A549 (cell line): ENCODE measurements around the gene MXI1. TPM values are rescaled to one million over a fixed set of nuclear protein-coding genes. Genes with fewer than 3 reads are reported as not detected.

Experiments
- ATAC-seq, 2 experiments: fragments of 200-7000 bp in 1 of 2; fragments of >200 bp in 1 of 2; cut with Nextera tagmentation in 1 of 2; cut with Tn5 transposase in 1 of 2; 3 replicates each; pipeline versions ENCODE4 v1.8.0 to v1.9.1; 2018 to 2020; ENCODE audit warnings: mild to moderate bottlenecking in 1 of 2, moderate library complexity in 1 of 2
- CTCF ChIA-PET: fragments of 300-600 bp; sonication (Branson Sonifier 250); formaldehyde crosslinking; extraction: SDS; loops from one replicate; lab custom pipeline; 2021; ENCODE audit warnings: antibody characterized with exemption, inconsistent platforms; lab: Yijun Ruan, JAX
- POLR2A ChIA-PET: fragments of 350-600 bp; formaldehyde crosslinking; extraction: SDS; loops from one replicate; lab custom pipeline; 2021; ENCODE audit warnings: antibody characterized with exemption, inconsistent platforms; lab: Yijun Ruan, JAX
- DNase-seq, 2 experiments: peaks; one replicate each; pipeline versions ENCODE4 v3.0.0 to v3.0.0-alpha.2; 2011 to 2016; ENCODE audit warnings: low read depth in 1 of 2, low spot score in 1 of 2
- FAIRE-seq: peaks from 2 replicates; lab custom pipeline; 2011; peaks lifted over from hg19 to GRCh38; lab: Jason Lieb, UNC
- H3K27ac ChIP-seq, 2 experiments: fragments of >200 bp; sonication (Bioruptor Twin); formaldehyde crosslinking; 3 replicates each; pipeline ENCODE4 v1.5.1; 2016 to 2017
- H3K4me1 ChIP-seq: fragments of >200 bp; sonication (Bioruptor Twin); formaldehyde crosslinking; 3 replicates; pipeline ENCODE4 v1.6.1; 2016
- H3K4me2 ChIP-seq: fragments of >200 bp; sonication (Bioruptor Twin); formaldehyde crosslinking; 3 replicates; pipeline ENCODE4 v1.6.1; 2016
- H3K4me3 ChIP-seq: fragments of >200 bp; sonication (Bioruptor Twin); formaldehyde crosslinking; 3 replicates; pipeline ENCODE4 v1.5.1; 2016
- H3K9me3 ChIP-seq: fragments of >200 bp; sonication (Bioruptor Twin); formaldehyde crosslinking; 3 replicates; pipeline ENCODE4 v1.6.1; 2016
- BHLHE40 ChIP-seq: IDR thresholded peaks from 2 replicates; pipeline ENCODE4 v1.6.1; 2012; ENCODE audit warnings: low read depth, low read length, inconsistent platforms
- CBX2 ChIP-seq: fragments of 200-600 bp; sonication (generic); IDR thresholded peaks from 2 replicates; pipeline ENCODE4 v1.6.1; 2016; ENCODE audit warnings: low read depth, mild to moderate bottlenecking, borderline replicate concordance
- EHMT2 ChIP-seq: fragments of 200-600 bp; sonication (generic); IDR thresholded peaks from 2 replicates; pipeline ENCODE4 v1.6.1; 2016; ENCODE audit warnings: antibody characterized with exemption, low read depth, mild to moderate bottlenecking, moderate library complexity
- EP300 ChIP-seq, 2 experiments: fragments of >200 bp; sonication (Bioruptor Twin); formaldehyde crosslinking; IDR thresholded peaks; 2 replicates in 1 of 2; 3 replicates in 1 of 2; pipeline ENCODE4 v1.6.1; 2016 to 2017
- HES2 ChIP-seq: fragments of >200 bp; sonication (Bioruptor Twin); formaldehyde crosslinking; IDR thresholded peaks from 2 replicates; pipeline ENCODE4 v1.6.1; 2016
- JUN ChIP-seq, 2 experiments: fragments of >200 bp; sonication (Bioruptor Twin); formaldehyde crosslinking; IDR thresholded peaks; 2 replicates in 1 of 2; 3 replicates in 1 of 2; pipeline ENCODE4 v1.6.1; 2016 to 2017
- MAFK ChIP-seq: fragments of 450-650 bp; IDR thresholded peaks from 2 replicates; pipeline ENCODE4 v1.6.1; 2014; ENCODE audit not compliant: partially characterized antibody
- MAZ ChIP-seq: fragments of 150-350 bp; IDR thresholded peaks from 2 replicates; pipeline ENCODE4 v1.6.1; 2014; ENCODE audit warnings: antibody characterized with exemption, low read depth, low read length, borderline replicate concordance
- RAD21 ChIP-seq, 2 experiments: fragments of >200 bp in 1 of 2; sonication (Bioruptor Twin) in 1 of 2; formaldehyde crosslinking in 1 of 2; IDR thresholded peaks in 1 of 2; conservative IDR thresholded peaks in 1 of 2; 2 replicates in 1 of 2; 3 replicates in 1 of 2; pipeline ENCODE4 v1.6.1; 2012 to 2018; ENCODE audit warnings: inconsistent platforms in 1 of 2
- RFX5 ChIP-seq: fragments of 450-650 bp; IDR thresholded peaks from 2 replicates; pipeline ENCODE4 v1.7.1; 2014; ENCODE audit warnings: antibody characterized with exemption, mild to moderate bottlenecking, moderate library complexity
- SMC3 ChIP-seq: fragments of >200 bp; sonication (Bioruptor Twin); formaldehyde crosslinking; IDR thresholded peaks from 3 replicates; pipeline ENCODE4 v1.6.1; 2018; ENCODE audit warnings: inconsistent platforms
- SREBF2 ChIP-seq: fragments of 450-650 bp; IDR thresholded peaks from 2 replicates; pipeline ENCODE4 v1.6.1; 2014; ENCODE audit warnings: mild to moderate bottlenecking, moderate library complexity
- ZC3H11A ChIP-seq: fragments of 450-650 bp; IDR thresholded peaks from 2 replicates; pipeline ENCODE4 v1.6.1; 2014; ENCODE audit warnings: antibody characterized with exemption, mild to moderate bottlenecking
- ZFP36 ChIP-seq: fragments of 450-650 bp; IDR thresholded peaks from 2 replicates; pipeline ENCODE4 v1.6.1; 2014; ENCODE audit warnings: borderline replicate concordance; ENCODE audit not compliant: partially characterized antibody
- WGBS: methylation state at CpG from one replicate; pipeline ENCODE4 v1.1.6; 2017; ENCODE audit errors: missing lambda C conversion rate; 5-methylcytosine and 5-hydroxymethylcytosine counted together
- polyA plus RNA-seq, 4 experiments: library from polyadenylated mRNA; depleted of rRNA in 3 of 4; stranded (reverse); fragments of >200 nt; fragmentation: RNase III in 1 of 4; extraction: RNeasy Plus Mini Kit Qiagen cat#74134 plus additional on column Dnase treatment in 1 of 4; gene quantifications; 2 replicates in 3 of 4; 3 replicates in 1 of 4; pipeline ENCODE4 v1.2.3, GENCODE V29; 2011 to 2017
- TF ChIP-seq, protein P1 (sequence below): fragments of >200 bp; sonication (Bioruptor Twin); formaldehyde crosslinking; IDR thresholded peaks from 3 replicates; pipeline ENCODE4 v1.6.1; 2016
- TF ChIP-seq, protein P2 (sequence below): fragments of 450-650 bp; IDR thresholded peaks from 2 replicates; pipeline ENCODE4 v1.6.1; 2014; ENCODE audit warnings: antibody characterized with exemption
- TF ChIP-seq, protein P3 (sequence below): fragments of 250-450 bp; sonication (Bioruptor Pico); IDR thresholded peaks from 2 replicates; pipeline ENCODE4 v1.5.0; 2020; ENCODE audit warnings: low read depth, mild to moderate bottlenecking, moderate library complexity
- TF ChIP-seq, protein P4 (sequence below): fragments of >200 bp; sonication (Bioruptor Twin); formaldehyde crosslinking; IDR thresholded peaks from 3 replicates; pipeline ENCODE4 v1.5.1; 2016

Gene MXI1
- polyA plus RNA-seq, 2 of the 4 experiments (the other 2 are of a cell fraction) = 7.1 to 15.7 TPM

- no peak for TF ChIP-seq RFX5
- TF ChIP-seq BHLHE40 = no peak
- TF ChIP-seq ZC3H11A = no peak
- TF ChIP-seq, protein P1, sequence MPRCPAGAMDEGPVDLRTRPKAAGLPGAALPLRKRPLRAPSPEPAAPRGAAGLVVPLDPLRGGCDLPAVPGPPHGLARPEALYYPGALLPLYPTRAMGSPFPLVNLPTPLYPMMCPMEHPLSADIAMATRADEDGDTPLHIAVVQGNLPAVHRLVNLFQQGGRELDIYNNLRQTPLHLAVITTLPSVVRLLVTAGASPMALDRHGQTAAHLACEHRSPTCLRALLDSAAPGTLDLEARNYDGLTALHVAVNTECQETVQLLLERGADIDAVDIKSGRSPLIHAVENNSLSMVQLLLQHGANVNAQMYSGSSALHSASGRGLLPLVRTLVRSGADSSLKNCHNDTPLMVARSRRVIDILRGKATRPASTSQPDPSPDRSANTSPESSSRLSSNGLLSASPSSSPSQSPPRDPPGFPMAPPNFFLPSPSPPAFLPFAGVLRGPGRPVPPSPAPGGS = no peak
- TF ChIP-seq, protein P2, sequence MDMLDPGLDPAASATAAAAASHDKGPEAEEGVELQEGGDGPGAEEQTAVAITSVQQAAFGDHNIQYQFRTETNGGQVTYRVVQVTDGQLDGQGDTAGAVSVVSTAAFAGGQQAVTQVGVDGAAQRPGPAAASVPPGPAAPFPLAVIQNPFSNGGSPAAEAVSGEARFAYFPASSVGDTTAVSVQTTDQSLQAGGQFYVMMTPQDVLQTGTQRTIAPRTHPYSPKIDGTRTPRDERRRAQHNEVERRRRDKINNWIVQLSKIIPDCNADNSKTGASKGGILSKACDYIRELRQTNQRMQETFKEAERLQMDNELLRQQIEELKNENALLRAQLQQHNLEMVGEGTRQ = no peak
- no peak for TF ChIP-seq ZFP36
- TF ChIP-seq MAZ = no peak
- TF ChIP-seq MAFK = no peak
Measured at GRCh38 chr10:110307805-110308204, 100.4 kb downstream of the MXI1 start (continued).

- POLR2A ChIA-PET = no interaction called here
- DNase-seq = no peak
- TF ChIP-seq, protein P3, sequence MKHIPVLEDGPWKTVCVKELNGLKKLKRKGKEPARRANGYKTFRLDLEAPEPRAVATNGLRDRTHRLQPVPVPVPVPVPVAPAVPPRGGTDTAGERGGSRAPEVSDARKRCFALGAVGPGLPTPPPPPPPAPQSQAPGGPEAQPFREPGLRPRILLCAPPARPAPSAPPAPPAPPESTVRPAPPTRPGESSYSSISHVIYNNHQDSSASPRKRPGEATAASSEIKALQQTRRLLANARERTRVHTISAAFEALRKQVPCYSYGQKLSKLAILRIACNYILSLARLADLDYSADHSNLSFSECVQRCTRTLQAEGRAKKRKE (CRISPR knock-in tag) = no peak
- TF ChIP-seq ZFP36 (no peak), CBX2 (no peak), EHMT2 (no peak), JUN (IDR thresholded peaks at IDR 0.05) (no peak)
- TF ChIP-seq, protein P1 = no peak
- Histone ChIP-seq H3K9me3 (no peaks in the 10 kb centered on the region), H3K27ac (peak overlapping the region; percentile 76 to 84), H3K4me1 (peaks cover 59% of the 10 kb centered on the region), H3K4me3 (no peak overlapping the region), H3K4me2 (peak overlapping the region; percentile 49; the same call in 2 of the 3 replicates)
- CTCF ChIA-PET = interaction anchor here (0.7 to 7.4 kb wide), 32 partner anchors 16 to 1828 kb away, joined by 3 to 65 read pairs (median 5); partner anchors contain the start of gene DUSP5
- FAIRE-seq = no peak
- ATAC-seq = no peak; a peak in 2 of 6 replicates
- 77% methylated on average over 3 of the region's 3 CpGs for WGBS
Measured at GRCh38 chr10:110310741-110311140, 103.3 kb downstream of the MXI1 start.

DNA sequence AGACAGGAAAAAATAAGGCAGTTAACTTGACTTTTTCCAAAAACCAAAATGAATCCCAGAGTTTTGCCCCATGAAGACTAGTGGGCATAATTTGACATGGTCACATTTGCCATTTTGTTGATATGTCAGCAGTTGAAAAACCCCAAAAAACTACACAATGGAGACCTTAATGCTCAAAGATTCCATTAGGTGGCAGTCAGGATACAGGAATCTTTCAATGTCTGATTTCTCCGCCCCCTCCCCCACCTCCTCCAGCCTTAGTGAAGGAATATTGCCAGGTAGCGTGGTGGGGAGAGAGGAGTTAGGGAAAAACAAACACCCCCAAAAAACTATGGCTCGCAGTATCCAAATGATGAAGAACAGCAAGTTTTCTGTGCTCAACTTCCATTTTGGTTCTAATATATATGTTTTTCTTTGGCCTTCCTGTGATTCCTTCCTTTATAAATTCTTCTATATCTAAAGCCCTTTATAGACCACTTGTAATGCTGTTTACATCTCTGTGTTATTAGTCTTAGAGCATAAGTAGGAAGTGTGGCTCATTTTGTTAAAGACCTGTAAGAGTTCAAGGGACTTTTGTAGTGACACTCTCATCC lies 104.0 kb downstream of the MXI1 start:
- peaks cover 57% of the 10 kb centered on the region for H3K4me1 ChIP-seq
- H3K4me2 ChIP-seq = peak overlapping the region; percentile 49
- H3K27ac ChIP-seq = peak overlapping the region; percentile 76 to 84
- 2% methylated on average over 3 of the region's 3 CpGs for WGBS
- no peak overlapping the region for H3K4me3 ChIP-seq
- H3K9me3 ChIP-seq = no peaks in the 10 kb centered on the region
- peak; percentile 84 to 86 for ATAC-seq
- CTCF ChIA-PET = interaction anchor here (0.8 to 7.4 kb wide), 26 partner anchors 13 to 370 kb away, joined by 3 to 65 read pairs (median 5); partner anchors contain the start of gene DUSP5
- POLR2A ChIA-PET = interaction anchor here (1.0 kb wide), 1 partner anchor 235 kb away, joined by 3 read pairs; no protein-coding TSS in a partner anchor
- peak; percentile 97 to 100 for TF ChIP-seq RAD21 (conservative IDR thresholded peaks at IDR 0.05 in 1 of 2, IDR thresholded peaks at IDR 0.05 in 1 of 2)
- TF ChIP-seq JUN (IDR thresholded peaks at IDR 0.05) = peak in 1 of 2 experiments; percentile 29; a peak in 1 of 5 replicates
- TF ChIP-seq, protein P4, sequence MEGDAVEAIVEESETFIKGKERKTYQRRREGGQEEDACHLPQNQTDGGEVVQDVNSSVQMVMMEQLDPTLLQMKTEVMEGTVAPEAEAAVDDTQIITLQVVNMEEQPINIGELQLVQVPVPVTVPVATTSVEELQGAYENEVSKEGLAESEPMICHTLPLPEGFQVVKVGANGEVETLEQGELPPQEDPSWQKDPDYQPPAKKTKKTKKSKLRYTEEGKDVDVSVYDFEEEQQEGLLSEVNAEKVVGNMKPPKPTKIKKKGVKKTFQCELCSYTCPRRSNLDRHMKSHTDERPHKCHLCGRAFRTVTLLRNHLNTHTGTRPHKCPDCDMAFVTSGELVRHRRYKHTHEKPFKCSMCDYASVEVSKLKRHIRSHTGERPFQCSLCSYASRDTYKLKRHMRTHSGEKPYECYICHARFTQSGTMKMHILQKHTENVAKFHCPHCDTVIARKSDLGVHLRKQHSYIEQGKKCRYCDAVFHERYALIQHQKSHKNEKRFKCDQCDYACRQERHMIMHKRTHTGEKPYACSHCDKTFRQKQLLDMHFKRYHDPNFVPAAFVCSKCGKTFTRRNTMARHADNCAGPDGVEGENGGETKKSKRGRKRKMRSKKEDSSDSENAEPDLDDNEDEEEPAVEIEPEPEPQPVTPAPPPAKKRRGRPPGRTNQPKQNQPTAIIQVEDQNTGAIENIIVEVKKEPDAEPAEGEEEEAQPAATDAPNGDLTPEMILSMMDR = peak; percentile 90
- TF ChIP-seq EP300 (IDR thresholded peaks at IDR 0.05) = peak in 1 of 2 experiments; percentile 39; a peak in 1 of 5 replicates
- peak; percentile 99 for TF ChIP-seq SMC3
- TF ChIP-seq HES2 = no peak
- no peak for TF ChIP-seq SREBF2
- TF ChIP-seq MAFK = peak; percentile 30
- TF ChIP-seq, all 56 proteins: peak for 6
- peak; percentile 54 to 79 for DNase-seq
- peak; percentile 13 for FAIRE-seq
